ENCODE results near the gene CDK6. TPM values are rescaled to one million over a fixed set of nuclear protein-coding genes. Genes with fewer than 3 reads are reported as not detected.

The CDK6 gene
- total and polyA plus RNA-seq, 2 of the 8 experiments (the other 6 are each of a cell fraction or from before 2014, with no cell fraction given), result 5.9 to 18.9 TPM

- peaks cover 0 to 16% (median 7%) of the 10 kb centered on the region in 4 experiments; a peak in 5 of 7 replicates for H3K27me3 ChIP-seq (replicated peaks in 1 of 4; ENCODE audit: control insufficient read depth in 3 of 4, extremely low read depth in 1 of 4, insufficient read depth in 3 of 4, low read length in 3 of 4)
- no peak overlapping the region for H2BK120ac ChIP-seq (replicated peaks; ENCODE audit: low read depth, low read length)
- peaks cover 0 to 3% of the 10 kb centered on the region in 2 experiments for H4K20me1 ChIP-seq (replicated peaks in 1 of 2; ENCODE audit: control insufficient read depth in 1 of 2, insufficient read depth in 2 of 2, low read length in 2 of 2)
- H2BK5ac ChIP-seq (ENCODE audit: low read depth, low read length), result no peak overlapping the region
- H3K9me3 ChIP-seq (ENCODE audit: insufficient read depth in 2 of 2, low read depth in 1 of 2, low read length in 1 of 2), result no peaks in the 10 kb centered on the region
- 61% methylated on average over 1 of the region's 1 CpG; no CpG with 5 or more reads in 1 of the 2 experiments for WGBS, 2 experiments (ENCODE audit: extremely low coverage in 1 of 2, insufficient coverage in 1 of 2, insufficient read length in 1 of 2, insufficient replicate concordance in 2 of 2, low coverage in 1 of 2, low lambda C conversion rate in 2 of 2, missing lambda C conversion rate in 1 of 2)
- H3K79me2 ChIP-seq (ENCODE audit: control insufficient read depth in 1 of 2, insufficient read depth in 2 of 2, low read length in 2 of 2), result no peaks in the 10 kb centered on the region
- no peak overlapping the region for H2BK20ac ChIP-seq (ENCODE audit: low read length)
- no peak for FAIRE-seq
- TF ChIP-seq KDM4A (IDR thresholded peaks at IDR 0.05; ENCODE audit: low read depth, low read length, severe bottlenecking) (no peak), EP300 (IDR thresholded peaks at IDR 0.05; ENCODE audit: borderline replicate concordance in 1 of 2, low read depth in 2 of 2, low read length in 2 of 2) (no peak), SIRT6 (IDR thresholded peaks at IDR 0.05; ENCODE audit: low read length) (no peak), CBX8 (IDR thresholded peaks at IDR 0.05; ENCODE audit: borderline replicate concordance, low read depth, low read length) (no peak), YY1 (IDR thresholded peaks at IDR 0.05; ENCODE audit: low read depth, low read length) (no peak), E2F6 (IDR thresholded peaks at IDR 0.05) (no peak)
- no peak overlapping the region for H4K5ac ChIP-seq (ENCODE audit: insufficient read length, low read depth, low read length)
- H2BK12ac ChIP-seq (ENCODE audit: low read depth, low read length), result no peak overlapping the region
- no peak overlapping the region for H3K14ac ChIP-seq (ENCODE audit: insufficient read length)
- no peak overlapping the region for H2AK5ac ChIP-seq (ENCODE audit: low read depth, low read length)
- peaks cover 0 to 3% (median 0%) of the 10 kb centered on the region in 4 experiments; a peak in 1 of 7 replicates for H3K4me1 ChIP-seq (replicated peaks in 1 of 4; ENCODE audit: control insufficient read depth in 3 of 4, insufficient read depth in 4 of 4, low read length in 3 of 4)
- H2AFZ ChIP-seq (ENCODE audit: low read length), result no peak overlapping the region
- ChIA-PET CTCF (ENCODE audit: partially characterized antibody) (interaction anchor here (1.3 kb wide), 1 partner anchor 24 kb away, joined by 4 read pairs; no protein-coding TSS in a partner anchor), POLR2A (ENCODE audit: partially characterized antibody) (interaction anchor here (1.0 kb wide), 1 partner anchor 78 kb away, joined by 3 read pairs; no protein-coding TSS in a partner anchor)
- H3K56ac ChIP-seq (replicated peaks; ENCODE audit: insufficient read length, low read depth, low read length), result no peak overlapping the region
- no peak overlapping the region for H3K23ac ChIP-seq (ENCODE audit: insufficient read length)
- H2BK15ac ChIP-seq (ENCODE audit: low read length), result no peak overlapping the region
- no peak overlapping the region for H4K8ac ChIP-seq (ENCODE audit: extremely low read depth, insufficient read depth, low read length)
- H3K18ac ChIP-seq (ENCODE audit: extremely low read depth, low read length), result no peak overlapping the region
- no peak overlapping the region for H3K4me2 ChIP-seq (ENCODE audit: insufficient read depth in 1 of 2, low read depth in 2 of 2, low read length in 2 of 2)
- no peak overlapping the region for H3K27ac ChIP-seq (ENCODE audit: low read depth, low read length)
- H3K23me2 ChIP-seq (ENCODE audit: low read depth, low read length), result peaks cover 10% of the 10 kb centered on the region
- no peak overlapping the region for H3K9ac ChIP-seq (replicated peaks in 1 of 4; ENCODE audit: extremely low read depth in 1 of 4, low read depth in 3 of 4, low read length in 3 of 4)
- H4K91ac ChIP-seq (replicated peaks; ENCODE audit: insufficient read length, low read length), result no peak overlapping the region
- no peak for DNase-seq (ENCODE audit: low read depth in 1 of 2, low spot score in 2 of 2)
- no peak overlapping the region for H3K4me3 ChIP-seq (ENCODE audit: extremely low read depth in 1 of 4, insufficient read depth in 2 of 4, low read depth in 3 of 4, low read length in 4 of 4)
- no peaks in the 10 kb centered on the region for H3K79me1 ChIP-seq (ENCODE audit: low read depth, low read length)
- H3K4ac ChIP-seq (replicated peaks; ENCODE audit: insufficient read length, low read depth, low read length), result no peak overlapping the region
- H3K36me3 ChIP-seq (ENCODE audit: control insufficient read depth in 2 of 4, insufficient read depth in 4 of 4, low read length in 3 of 4), result no peaks in the 10 kb centered on the region
Observed at GRCh38 chr7:92839901-92840300, 3.5 kb upstream of the CDK6 start.

Data from H1 (cell line).